Amygdala (tissue), 56 donors: Measurements from ENCODE around the gene OLFML2A.
"Not testable (repeated sequence)": the region's sequence is repeated elsewhere in the genome, so short reads cannot be mapped to it uniquely, and the experiment has no call there.

Experiments
- DNase-seq, 56 donors: peaks; one replicate each; lab custom pipeline; 2025; lab: John Stamatoyannopoulos, UW

The OLFML2A gene

DNA sequence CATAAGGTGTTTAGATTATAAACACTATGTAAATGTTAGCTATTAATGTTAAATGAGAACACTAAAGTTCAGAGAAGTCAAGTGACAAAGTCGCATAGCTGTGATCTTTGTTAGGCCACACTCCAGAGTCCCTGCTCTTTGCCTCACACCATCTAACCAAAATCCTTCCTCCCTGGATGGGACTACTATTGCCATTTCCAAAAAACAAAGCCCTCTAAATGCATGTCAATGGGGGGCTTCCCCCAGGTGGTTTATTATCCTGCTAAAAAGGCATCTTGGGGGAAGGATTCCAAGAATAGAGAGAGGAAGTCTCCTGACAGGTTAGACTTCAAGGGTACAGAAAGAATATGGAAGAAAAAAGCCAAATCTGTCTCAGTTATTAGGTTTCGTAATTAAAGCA is 16.2 kb upstream of the OLFML2A start:
- DNase-seq: no peak

DNA sequence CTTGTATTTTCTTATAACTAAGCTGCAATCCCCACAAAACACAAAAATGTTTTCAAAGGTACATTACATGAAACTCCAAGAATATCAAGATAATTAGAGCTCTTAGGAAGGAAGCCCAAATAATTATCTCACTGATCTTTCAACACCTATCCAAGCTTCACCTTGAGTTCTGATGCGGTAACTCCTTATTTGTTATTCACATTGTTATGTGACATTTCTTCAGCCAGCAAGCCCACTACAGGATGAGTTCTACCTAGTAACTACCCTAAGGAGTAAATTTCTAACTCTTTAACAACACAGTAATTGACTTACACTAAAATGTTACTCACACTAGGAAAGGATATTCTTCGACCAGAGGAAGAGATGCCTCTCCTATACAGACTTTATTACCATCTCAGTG is 15.7 kb upstream of the OLFML2A start:
- no peak for DNase-seq

DNA sequence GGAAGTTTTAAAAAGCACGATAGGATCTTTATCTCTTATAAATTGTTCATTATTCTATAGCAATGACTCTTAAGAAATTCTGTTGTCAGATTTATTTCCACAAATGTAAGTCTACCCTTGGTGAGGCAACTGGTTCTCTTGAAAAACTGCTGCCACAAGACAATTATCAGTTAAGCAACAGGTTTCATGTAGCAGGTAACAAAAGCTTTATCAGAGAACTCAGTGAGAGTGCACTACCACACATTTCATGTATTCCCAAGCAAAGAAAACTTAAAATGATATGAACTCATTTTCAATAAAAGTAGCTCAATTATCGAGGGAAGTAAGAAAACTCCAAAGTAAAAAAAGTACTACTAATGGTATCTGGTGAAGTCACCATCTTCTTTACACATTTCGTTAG is 15.2 kb upstream of the OLFML2A start:
- DNase-seq: no peak

DNA sequence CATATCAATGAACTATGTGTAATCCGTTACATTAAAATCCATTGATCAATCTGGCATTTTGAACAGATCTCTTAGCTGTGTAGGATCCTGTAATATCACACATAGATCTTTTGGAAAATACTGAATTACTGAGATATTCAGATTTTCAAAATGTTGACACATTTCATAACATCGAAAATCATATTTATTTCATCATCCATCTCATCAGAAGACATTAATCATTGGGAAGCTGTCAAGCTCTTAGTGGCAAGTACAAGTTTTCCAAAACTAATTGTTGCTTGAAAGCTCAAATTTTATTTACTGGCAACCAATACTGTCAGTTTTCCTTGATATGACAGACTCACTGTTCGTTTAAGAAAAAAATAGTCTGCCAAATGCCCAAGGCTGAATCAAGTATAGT is 14.3 kb upstream of the OLFML2A start:
- no peak for DNase-seq

DNA sequence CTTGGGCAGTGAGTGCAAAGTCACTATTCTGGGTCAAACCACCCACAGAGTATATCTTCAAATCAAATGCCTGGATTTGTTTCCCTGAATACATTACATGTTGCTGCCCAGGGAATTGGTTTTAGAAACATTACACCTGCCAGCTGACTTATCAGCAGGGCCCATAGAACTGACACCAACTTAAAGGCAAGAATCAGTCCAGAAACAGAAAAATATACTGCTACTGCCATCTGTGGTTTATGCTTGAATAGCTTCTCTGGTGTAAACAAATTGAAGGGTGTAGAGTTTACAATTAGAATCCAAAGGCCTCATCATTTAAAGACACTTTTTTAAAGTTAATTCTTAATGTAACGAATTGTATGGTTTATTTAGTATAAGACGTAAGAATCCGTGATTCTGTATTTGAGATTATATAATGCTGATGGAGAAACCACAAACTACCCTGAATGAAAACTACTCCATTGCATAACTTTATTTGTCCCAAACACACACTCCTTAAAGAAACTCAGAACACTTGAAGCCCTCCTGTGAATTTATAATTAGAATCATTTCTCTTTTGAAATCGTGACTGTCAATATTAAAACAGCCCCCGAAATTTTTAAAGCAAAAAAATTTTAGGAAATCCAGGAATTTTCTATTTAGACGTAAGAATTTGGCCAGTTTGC is 12.0 kb upstream of the OLFML2A start:
- no peak for DNase-seq

DNA sequence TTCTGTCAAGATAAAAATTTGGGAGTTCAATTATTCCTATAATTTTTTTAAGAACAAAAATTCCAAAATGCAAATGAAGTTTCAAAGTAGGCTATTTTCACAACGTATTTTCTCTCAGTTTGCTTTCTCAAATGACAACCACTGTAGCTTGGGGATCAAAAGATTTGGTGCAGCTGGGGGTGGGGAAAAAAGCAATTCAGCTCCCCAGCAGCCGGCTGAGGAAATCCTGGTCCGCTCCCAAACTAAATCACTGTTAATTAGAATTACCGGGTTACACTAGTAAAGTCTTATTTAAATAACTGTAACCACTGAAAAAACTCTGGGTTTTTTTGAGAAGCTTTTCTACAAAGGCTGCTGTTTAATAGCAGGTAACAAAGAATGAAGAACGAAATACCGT is 11.5 kb upstream of the OLFML2A start:
- no peak for DNase-seq

DNA sequence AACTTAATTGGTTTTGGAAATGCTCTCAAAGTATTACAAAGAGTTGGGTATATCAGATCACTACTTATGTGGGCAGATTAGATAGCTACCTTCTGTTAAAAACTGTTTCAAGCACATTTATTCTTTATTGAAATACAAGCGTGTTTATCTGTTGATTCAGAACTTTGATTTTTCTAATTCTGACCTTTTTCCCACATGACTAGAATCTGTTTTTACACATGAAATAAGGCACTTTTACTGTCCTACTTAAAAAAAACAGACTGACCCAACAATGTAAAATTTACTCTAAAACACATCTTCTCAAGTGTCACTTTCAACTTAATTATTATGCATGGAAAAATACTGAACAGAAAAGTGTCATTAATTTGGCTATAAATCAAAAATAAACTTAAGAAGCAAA is 10.6 kb upstream of the OLFML2A start:
- no peak for DNase-seq

DNA sequence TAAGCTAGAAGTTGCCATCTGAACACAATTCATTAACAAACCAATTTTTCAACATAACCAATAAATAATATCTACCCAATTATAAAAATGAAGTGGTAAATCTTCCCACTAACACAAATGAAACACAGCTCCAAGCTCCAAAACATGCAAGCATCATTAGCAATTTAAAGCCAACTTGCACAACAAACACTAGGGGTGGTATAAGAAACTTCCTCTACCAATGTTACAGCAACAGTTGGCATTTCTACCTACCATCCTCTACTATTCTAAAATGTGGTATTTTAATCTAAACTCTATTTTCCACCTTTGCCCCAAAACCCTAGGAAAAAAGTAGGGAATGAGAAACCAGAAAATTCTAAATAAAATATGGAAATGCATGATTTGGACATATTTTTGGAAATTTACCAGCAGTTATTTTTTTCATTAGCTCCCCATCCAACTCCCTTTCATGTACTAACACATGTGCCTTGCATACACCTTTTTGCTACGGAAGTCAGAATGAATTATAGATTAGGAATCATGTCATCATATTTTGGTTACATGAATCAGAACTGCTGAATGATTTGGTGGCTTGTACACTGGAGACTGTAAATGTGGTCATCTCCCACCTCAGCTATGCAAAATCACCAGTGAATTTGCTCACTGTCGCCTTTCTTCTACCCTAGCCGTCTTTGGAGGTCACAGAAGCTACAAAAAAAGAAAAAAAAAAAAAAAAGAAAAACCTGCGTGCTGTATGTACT is 9.9 kb upstream of the OLFML2A start:
- no peak for DNase-seq

DNA sequence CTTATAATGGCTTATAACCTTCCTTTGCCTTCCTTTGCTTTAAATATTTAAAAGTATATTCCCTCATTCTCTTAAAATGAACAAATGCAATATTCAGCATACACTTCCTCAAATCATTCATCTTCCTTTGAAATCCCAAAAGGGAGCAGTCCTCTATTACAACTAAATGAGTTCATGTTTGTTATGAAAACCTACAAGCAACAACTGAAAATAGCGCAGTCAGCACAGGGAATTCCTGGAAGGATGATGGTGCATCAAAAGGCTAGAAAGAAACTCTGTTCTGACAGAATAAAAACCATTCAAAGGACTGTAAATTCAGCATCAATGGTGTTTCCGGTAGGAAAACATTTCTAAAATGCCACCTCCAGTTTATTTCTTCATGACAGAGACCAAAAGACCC is 9.1 kb upstream of the OLFML2A start:
- DNase-seq: no peak

DNA sequence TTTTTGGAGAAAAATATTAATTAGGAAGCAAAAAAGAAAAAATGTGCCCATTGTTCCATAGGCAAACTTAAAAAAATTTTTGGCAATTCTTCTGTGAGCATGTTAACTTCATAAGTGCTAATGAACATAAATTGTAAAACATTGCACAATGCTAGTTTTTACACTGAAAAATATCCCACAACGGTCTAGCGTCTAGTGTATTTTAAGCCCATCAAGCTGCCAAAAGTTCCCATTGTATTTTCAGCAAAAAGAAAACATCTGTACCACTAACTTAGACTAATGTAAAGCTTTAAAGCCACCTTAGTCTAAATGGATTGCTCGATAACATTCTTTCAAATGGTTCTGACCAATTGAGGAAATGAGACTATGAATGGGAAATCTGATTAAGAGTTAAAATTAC is 8.6 kb upstream of the OLFML2A start:
- no peak for DNase-seq

DNA sequence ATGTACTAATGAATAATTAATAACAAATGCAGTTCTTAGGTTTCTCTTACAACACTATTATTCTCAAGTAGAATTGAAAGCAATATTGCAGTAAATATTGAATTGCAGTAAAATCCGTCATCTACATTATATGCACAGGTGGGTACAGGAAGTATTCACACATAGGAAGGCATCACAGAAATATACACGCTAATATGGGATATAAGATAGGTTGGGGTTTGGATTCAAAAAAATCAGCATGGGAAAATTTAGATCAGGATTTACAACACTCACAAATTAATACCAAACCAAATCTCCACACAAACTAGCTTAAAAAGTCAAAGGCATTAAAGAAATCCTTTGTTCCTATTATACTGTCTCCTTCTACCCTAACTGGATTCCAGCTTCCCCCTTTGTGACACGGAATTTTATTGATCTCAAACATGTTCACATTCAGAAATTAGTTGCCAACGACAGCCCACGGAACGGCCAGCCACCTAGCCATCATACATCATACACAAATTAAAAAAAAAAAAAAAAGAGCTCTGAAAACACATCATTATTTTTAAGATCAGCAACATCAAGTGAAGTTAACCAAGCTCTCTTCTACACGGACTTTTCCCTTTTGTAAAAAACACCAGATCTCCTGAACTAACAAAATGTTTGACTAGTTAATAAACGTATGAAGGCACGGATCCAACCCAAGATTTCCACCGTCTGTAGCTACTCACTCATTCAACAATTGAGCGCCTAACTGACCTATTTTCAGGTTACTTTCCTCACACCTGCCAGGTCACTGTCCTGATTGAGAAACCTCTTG is 8.0 kb upstream of the OLFML2A start:
- no peak for DNase-seq

DNA sequence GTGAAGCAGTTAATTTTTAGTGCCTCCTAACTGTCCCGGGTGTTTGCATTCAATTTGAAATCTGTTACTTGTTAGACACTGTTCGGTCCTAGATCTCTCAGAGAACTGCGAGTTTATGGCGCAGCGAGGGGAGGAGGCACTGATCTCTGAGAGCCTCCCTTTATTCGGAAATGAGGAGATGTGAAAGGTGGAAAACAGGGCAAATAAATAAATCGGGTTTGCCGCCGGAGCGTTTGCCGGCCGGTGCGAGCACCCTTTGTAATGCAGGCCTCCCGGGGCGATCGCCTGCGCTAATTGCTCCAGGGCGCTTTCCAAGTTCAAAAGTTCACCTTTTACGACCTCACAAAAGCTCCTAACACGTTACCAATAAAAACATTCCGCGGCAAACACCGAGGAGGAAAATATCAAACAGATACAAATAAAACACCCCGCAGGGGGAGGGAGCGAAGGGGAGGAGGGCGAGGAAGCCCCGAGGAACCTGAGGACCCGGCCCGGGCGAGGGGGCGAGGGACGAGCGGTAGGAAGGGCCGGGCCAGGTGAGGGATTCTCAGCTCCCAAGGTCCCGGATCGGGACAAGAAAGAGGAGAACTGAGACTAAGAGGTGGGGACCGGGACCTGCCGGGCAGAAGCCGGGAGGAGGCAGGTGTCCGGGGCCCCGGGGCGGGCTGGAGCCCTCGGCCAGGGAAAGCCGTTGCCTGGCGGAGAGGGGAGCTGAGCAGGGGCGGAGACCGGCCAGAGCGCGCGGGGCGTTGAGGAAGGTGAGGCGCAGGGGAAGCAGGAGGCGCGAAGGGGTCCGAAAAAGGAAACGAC is 7.2 kb upstream of the OLFML2A start:
- no peak for DNase-seq

DNA sequence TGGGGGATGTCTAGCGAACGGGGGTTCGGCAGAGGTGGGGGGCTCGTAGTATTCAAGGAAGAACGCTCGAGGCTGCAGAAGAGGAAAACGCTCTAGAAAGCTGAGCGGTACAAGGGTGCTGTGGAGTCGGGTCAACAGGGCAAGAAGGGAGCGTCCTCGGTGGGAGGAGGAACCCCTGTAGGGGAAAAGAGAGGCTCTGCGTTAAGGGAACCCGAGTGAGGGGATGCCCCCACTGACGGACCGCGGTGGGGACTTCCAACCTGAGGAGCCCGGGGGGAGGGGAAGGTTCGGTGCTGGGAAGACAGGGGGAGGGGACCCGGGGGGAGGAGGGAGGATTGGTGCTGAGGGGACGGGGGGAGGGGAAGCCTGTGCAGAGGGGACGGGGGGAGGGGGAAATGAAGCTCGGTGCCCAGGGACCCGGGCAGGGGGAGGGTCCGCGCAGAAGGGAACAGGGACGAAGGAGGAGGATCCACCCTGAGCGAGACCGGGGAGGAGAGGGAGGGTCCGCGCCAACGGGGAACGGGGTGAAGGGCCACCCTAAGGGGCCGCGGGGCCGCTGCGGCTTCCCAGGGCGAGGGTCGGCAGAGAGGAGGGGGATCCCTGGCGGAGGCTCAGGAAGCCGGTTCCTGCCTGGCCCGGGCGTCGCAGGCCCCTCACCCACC is 6.4 kb upstream of the OLFML2A start:
- DNase-seq: no peak

DNA sequence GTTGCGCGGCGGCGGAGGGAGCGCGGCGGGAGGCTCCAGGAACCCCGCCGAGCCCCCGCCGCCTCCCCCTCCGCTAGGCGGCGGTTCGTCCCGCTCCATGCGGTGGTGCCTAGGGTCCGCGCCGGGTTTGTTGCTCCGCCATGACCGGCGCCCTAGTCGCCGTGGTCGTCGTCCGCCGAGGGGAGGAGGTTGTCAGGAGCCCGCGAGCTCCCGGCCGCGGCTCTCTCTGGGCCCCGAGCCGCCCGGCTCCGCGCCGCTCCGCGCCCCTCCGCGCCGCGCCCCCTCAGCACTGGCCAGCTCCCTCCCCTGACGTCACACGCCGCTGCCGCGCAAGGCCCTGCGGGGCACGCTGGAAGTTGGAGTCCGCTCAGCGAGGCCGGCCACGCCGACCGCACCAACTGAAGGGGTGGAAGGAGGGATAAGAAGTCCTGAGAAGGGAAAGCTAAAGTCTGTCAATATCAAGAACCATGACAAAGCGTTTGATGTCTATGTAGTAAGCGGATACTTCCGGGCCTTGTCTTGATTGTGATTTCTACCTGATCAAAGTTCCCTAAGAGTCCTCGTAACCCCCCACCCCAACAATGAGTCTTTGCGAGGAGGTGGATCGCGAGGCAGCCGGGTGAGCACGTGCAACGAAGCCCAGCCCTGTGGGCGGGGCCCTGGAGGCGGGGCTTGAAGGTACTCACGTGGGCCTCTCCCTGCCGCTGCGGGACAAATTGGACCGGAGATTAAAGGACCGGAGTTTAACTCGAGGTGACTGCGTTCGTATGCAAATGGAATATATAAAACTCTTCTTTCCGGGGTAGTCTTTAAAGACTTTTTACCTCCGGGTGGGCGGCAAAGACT is 5.7 kb upstream of the OLFML2A start, which contains the start of gene NR6A1:
Gene NR6A1 (minus strand): TSS at position 291 of the 846 bp plus-strand sequence.
- peak; percentile 49 to 97 (median 91) for DNase-seq

DNA sequence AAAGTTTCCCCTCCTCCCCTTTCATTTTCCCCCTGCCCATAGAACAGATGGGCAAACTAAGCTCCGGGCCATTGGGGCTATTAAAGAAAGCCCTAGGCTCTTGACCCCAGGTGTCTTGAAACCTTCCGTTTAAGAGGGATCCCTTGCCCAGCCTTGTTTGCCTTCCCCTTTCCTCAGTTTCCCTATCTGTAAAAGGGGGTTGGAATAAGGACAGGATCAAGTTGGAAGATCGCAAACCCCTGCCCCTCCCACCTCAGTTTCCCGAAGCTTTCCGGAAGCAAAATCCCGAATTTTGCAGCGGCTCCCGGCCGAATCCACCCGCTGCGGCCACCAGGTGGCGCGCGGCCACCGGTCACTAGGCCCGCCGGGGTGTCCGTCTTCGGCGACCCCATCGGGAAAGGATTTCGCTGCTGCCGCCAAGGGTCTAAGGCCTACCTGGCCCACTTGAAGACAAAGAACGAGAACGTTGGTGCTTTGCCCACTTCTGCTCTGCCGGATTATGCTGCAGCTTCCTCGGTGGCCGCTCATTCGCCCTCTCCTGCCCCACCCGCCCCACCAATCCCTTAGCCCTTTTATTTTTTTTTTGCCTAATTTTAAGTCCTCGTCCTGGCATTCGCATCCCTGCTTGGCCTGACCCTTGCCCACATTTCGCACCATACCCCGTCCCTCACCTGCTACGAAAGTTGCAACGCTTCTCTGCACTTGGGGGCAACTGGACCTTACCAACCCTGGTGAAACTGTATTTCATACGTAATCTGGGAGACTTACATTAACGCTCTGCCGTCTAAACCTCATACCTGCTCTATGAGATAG is 4.9 kb upstream of the OLFML2A start:
- DNase-seq: peak in 39 of 56 donors; percentile 21 to 73 (median 47)

DNA sequence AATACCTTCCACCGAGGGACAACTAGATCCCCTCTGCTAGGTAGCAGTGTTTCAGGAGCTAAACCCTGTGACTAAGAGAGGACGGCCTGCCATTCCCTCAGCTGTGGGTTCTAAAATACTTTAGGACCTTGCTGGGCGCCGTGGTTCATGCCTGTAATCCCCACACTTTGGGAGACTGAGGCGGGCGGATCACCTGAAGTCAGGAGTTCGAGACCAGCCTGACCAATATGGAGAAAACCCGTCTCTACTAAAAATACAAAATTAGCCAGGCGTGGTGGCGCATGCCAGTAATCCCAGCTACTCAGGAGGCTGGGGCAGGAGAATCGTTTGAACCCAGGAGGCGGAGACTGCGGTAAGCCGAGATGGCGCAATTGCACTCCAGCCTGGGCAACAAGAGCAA is 4.1 kb upstream of the OLFML2A start:
- DNase-seq: not testable (repeated sequence)

DNA sequence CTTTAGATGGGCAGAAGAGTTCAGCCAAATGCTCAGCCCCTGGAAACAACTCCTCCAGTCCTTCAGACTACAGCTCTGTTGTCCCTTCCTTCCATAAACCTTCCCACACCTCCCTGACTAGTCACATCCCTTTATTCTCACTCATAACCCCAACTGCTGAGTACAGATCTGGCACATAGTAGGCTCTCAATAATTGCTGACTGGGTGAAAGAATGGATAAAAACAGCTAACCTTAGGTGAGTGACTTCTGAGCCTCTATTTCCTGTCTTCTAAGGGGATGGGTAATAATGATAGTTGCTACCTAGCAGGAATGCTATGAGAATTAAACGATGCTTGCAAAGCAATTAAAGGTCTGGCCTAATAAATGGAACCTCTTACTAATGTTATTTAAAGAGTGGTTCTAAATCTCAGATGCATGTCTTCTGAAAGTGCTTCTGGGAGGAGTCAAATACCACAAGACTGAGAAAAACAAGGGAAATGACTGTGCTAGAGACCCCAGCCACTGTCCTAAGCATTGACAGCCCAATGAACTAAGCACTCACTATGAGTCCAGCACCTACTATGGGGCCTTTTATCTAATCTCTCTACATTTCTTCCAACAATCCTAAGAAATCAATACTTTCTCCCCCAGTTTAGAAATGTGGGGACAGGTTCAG is 3.3 kb upstream of the OLFML2A start:
- DNase-seq: no peak
